Measurements from ENCODE around the gene ZNF205.
"Not testable (repeated sequence)": the region's sequence is repeated elsewhere in the genome, so short reads cannot be mapped to it uniquely, and the experiment has no call there.

Gene ZNF205

GRCh38 chr16:3131755-3132377 is 19.5 kb downstream of the ZNF205 start:
- no peak for DNase-seq (ENCODE audit: low spot score)

- DNase-seq (ENCODE audit: low spot score), result no peak
Observed at GRCh38 chr16:3133844-3134243, 21.5 kb downstream of the ZNF205 start.

- DNase-seq (ENCODE audit: low spot score), result peak; percentile 99
Observed at GRCh38 chr16:3134338-3135125, 22.1 kb downstream of the ZNF205 start, which contains the start of gene ZNF213. TSS of gene ZNF213 (plus strand) at chr16:3135029. CDS start at chr16:3137281, 2,252 bp downstream.

- DNase-seq (ENCODE audit: low spot score), result no peak
Observed at GRCh38 chr16:3135126-3135715, 22.8 kb downstream of the ZNF205 start.

- DNase-seq (ENCODE audit: low spot score), result no peak
Observed at GRCh38 chr16:3137267-3137666, 24.9 kb downstream of the ZNF205 start.

GRCh38 chr16:3138342-3138741 is 26.0 kb downstream of the ZNF205 start:
- DNase-seq (ENCODE audit: low spot score), result no peak

- no peak for DNase-seq (ENCODE audit: low spot score)
Observed at GRCh38 chr16:3138823-3139426, 26.5 kb downstream of the ZNF205 start.

- not testable (repeated sequence) for DNase-seq (ENCODE audit: low spot score)
Observed at GRCh38 chr16:3139561-3139960, 27.2 kb downstream of the ZNF205 start.

GRCh38 chr16:3140603-3141427 is 28.4 kb downstream of the ZNF205 start:
- DNase-seq (ENCODE audit: low spot score), result no peak

- no peak for DNase-seq (ENCODE audit: low spot score)
Observed at GRCh38 chr16:3141781-3142311, 29.5 kb downstream of the ZNF205 start.

- DNase-seq (ENCODE audit: low spot score), result no peak
Observed at GRCh38 chr16:3142327-3142726, 29.9 kb downstream of the ZNF205 start.

- no peak for DNase-seq (ENCODE audit: low spot score)
Observed at GRCh38 chr16:3142770-3143169, 30.4 kb downstream of the ZNF205 start.

GRCh38 chr16:3143189-3143588 is 30.8 kb downstream of the ZNF205 start:
- no peak for DNase-seq (ENCODE audit: low spot score)

GRCh38 chr16:3143598-3144320 is 31.4 kb downstream of the ZNF205 start:
- no peak for DNase-seq (ENCODE audit: low spot score)

GRCh38 chr16:3144321-3144983 is 32.1 kb downstream of the ZNF205 start:
- no peak for DNase-seq (ENCODE audit: low spot score)

GRCh38 chr16:3145151-3145550 is 32.8 kb downstream of the ZNF205 start:
- DNase-seq (ENCODE audit: low spot score), result no peak

- no peak for DNase-seq (ENCODE audit: low spot score)
Observed at GRCh38 chr16:3145660-3146059, 33.3 kb downstream of the ZNF205 start.

GRCh38 chr16:3147046-3147756 is 34.8 kb downstream of the ZNF205 start:
- no peak for DNase-seq (ENCODE audit: low spot score)

- no peak for DNase-seq (ENCODE audit: low spot score)
Observed at GRCh38 chr16:3147757-3148104, 35.3 kb downstream of the ZNF205 start.

Measured in pons (tissue), 1 donor.